Measurements from ENCODE around the gene DPP6. TPM values are rescaled to one million over a fixed set of nuclear protein-coding genes. Genes with fewer than 3 reads are reported as not detected.

DPP6 gene
- total RNA-seq, 1 donor from 2014 or later: not detected

GRCh38 chr7:154817224-154817896 is 765.2 kb downstream of the DPP6 start:
- Mint-ChIP-seq H3K36me3 (ENCODE audit: low read depth) (no peaks in the 10 kb centered on the region), H3K27ac (no peak overlapping the region), H3K4me3 (no peak overlapping the region), H3K4me1 (no peaks in the 10 kb centered on the region), H3K9me3 (peaks cover 5% of the 10 kb centered on the region), H3K27me3 (no peaks in the 10 kb centered on the region)
- POLR2A ChIA-PET: no interaction called here
- no peak for ATAC-seq (ENCODE audit: low read depth)
- CTCF ChIA-PET: no interaction called here
- no peak for TF ChIP-seq CTCF (IDR thresholded peaks at IDR 0.05)
- DNase-seq: no peak
- intact Hi-C loops (cut with micrococcal nuclease): no loop called here

GRCh38 chr7:154827007-154827406 is 774.8 kb downstream of the DPP6 start:
- ChIA-PET POLR2A (no interaction called here), CTCF (no interaction called here)
- no peak overlapping the region for H3K4me3 Mint-ChIP-seq
- no peak for TF ChIP-seq CTCF (IDR thresholded peaks at IDR 0.05)
- intact Hi-C loops (cut with micrococcal nuclease): no loop called here
- H3K4me1 Mint-ChIP-seq: no peaks in the 10 kb centered on the region
- DNase-seq: no peak
- no peaks in the 10 kb centered on the region for H3K27me3 Mint-ChIP-seq
- ATAC-seq (ENCODE audit: low read depth): no peak
- H3K9me3 Mint-ChIP-seq: no peaks in the 10 kb centered on the region
- H3K36me3 Mint-ChIP-seq (ENCODE audit: low read depth): no peaks in the 10 kb centered on the region
- H3K27ac Mint-ChIP-seq: no peak overlapping the region

- H3K4me3 Mint-ChIP-seq: no peak overlapping the region
- POLR2A ChIA-PET: no interaction called here
- CTCF ChIA-PET: no interaction called here
- no peak overlapping the region for H3K27ac Mint-ChIP-seq
- no peak for TF ChIP-seq CTCF (IDR thresholded peaks at IDR 0.05)
- no peaks in the 10 kb centered on the region for H3K4me1 Mint-ChIP-seq
- H3K36me3 Mint-ChIP-seq (ENCODE audit: low read depth): no peaks in the 10 kb centered on the region
- no peaks in the 10 kb centered on the region for H3K27me3 Mint-ChIP-seq
- intact Hi-C loops (cut with micrococcal nuclease): no loop called here
- ATAC-seq (ENCODE audit: low read depth) (no peak), DNase-seq (no peak)
- no peaks in the 10 kb centered on the region for H3K9me3 Mint-ChIP-seq
Measured at GRCh38 chr7:154832557-154833138, 780.5 kb downstream of the DPP6 start.

GRCh38 chr7:154836021-154836448 is 783.8 kb downstream of the DPP6 start:
- Mint-ChIP-seq H3K36me3 (ENCODE audit: low read depth) (no peaks in the 10 kb centered on the region), H3K27ac (no peak overlapping the region), H3K4me3 (no peak overlapping the region), H3K9me3 (no peaks in the 10 kb centered on the region), H3K27me3 (peaks cover 4% of the 10 kb centered on the region), H3K4me1 (no peaks in the 10 kb centered on the region)
- ATAC-seq (ENCODE audit: low read depth) (no peak), DNase-seq (no peak)
- ChIA-PET POLR2A (no interaction called here), CTCF (no interaction called here)
- intact Hi-C loops (cut with micrococcal nuclease): no loop called here
- TF ChIP-seq CTCF (IDR thresholded peaks at IDR 0.05): no peak

- peaks cover 4% of the 10 kb centered on the region for H3K27me3 Mint-ChIP-seq
- no peak overlapping the region for H3K27ac Mint-ChIP-seq
- ChIA-PET POLR2A (no interaction called here), CTCF (no interaction called here)
- H3K36me3 Mint-ChIP-seq (ENCODE audit: low read depth): no peaks in the 10 kb centered on the region
- intact Hi-C loops (cut with micrococcal nuclease): no loop called here
- no peak overlapping the region for H3K4me3 Mint-ChIP-seq
- no peak for TF ChIP-seq CTCF (IDR thresholded peaks at IDR 0.05)
- H3K9me3 Mint-ChIP-seq: no peaks in the 10 kb centered on the region
- H3K4me1 Mint-ChIP-seq: no peaks in the 10 kb centered on the region
- ATAC-seq (ENCODE audit: low read depth) (no peak), DNase-seq (no peak)
Measured at GRCh38 chr7:154837087-154837486, 784.9 kb downstream of the DPP6 start.

Measured in activated B cell treated with CpG ODN at 0.5 μM for 24 hours (primary cell).